GM12874 (cell line): Measurements from ENCODE around the gene PTGER1.

ENCODE experiments used
- TF ChIP-seq, protein P1 (sequence below): IDR thresholded peaks from 2 replicates; pipeline ENCODE4 v1.5.1; 2011; ENCODE audit warnings: low read depth, mild to moderate bottlenecking, control low read depth, low read length, moderate library complexity; ENCODE audit not compliant: insufficient read depth

PTGER1 gene

GRCh38 chr19:14516746-14517438, 41.7 kb upstream of the PTGER1 start:
- TF ChIP-seq, protein P1, sequence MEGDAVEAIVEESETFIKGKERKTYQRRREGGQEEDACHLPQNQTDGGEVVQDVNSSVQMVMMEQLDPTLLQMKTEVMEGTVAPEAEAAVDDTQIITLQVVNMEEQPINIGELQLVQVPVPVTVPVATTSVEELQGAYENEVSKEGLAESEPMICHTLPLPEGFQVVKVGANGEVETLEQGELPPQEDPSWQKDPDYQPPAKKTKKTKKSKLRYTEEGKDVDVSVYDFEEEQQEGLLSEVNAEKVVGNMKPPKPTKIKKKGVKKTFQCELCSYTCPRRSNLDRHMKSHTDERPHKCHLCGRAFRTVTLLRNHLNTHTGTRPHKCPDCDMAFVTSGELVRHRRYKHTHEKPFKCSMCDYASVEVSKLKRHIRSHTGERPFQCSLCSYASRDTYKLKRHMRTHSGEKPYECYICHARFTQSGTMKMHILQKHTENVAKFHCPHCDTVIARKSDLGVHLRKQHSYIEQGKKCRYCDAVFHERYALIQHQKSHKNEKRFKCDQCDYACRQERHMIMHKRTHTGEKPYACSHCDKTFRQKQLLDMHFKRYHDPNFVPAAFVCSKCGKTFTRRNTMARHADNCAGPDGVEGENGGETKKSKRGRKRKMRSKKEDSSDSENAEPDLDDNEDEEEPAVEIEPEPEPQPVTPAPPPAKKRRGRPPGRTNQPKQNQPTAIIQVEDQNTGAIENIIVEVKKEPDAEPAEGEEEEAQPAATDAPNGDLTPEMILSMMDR, result no peak

- TF ChIP-seq, protein P1, result no peak
Measured at GRCh38 chr19:14516048-14516534, 40.9 kb upstream of the PTGER1 start.

DNA sequence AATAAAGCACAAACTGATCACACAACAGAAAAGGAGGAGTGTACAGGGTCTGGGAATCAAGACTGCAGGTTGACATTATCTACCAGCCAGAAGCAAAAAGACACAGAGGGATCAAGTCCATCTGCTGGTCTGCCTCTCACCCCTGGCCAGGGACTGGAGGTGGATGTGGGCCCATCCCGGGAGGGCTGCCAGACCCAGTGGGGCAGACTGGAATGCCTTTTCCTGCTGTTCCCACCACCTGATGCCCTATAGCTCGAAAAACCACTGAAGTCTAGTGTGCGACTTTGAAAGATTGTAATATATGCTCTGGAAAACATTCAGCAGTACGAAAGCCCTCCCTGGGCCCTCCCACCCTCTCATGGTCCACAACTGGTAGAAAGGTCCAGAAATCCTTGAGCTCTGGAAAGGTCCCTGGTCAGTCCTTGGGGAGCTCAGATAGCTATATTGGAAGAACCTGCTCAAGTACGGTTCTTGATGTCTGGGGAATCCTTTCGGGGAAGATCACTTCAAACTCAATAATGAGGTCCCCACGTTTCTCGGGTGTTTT, 40.4 kb upstream of the PTGER1 start:
- TF ChIP-seq, protein P1, result no peak

DNA sequence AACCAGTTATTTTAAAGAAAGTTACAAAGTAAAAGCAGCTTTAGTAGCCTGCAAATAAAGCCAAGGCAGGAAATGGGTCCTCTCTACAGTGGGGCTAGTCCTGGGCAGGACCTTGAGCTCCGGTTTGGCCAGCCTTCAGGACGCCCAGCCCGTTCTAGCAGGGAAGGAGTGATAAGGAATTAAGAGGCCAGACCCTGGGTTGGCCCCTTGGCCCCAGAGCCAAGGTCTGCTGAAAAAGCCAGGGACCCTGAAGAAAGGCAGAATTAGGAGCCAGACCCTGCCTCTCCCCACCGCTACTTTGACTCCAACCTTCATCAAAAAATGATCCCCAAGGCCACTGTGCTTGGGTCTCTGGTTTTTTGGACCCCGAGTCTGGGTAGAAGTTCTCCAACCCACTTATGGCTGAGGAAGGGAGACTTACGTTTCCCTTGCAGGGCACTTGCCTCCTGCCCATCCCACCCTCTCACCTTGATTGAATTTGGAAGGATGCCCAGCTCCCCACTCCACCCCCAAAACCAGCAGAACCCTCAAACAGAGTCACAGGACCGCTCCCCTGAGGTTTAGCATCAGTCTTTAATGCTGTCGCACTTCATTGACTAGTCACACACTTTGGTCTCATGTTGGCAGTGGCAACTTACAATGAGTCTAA, 39.2 kb upstream of the PTGER1 start:
- TF ChIP-seq, protein P1, result no peak

- TF ChIP-seq, protein P1, result no peak
Measured at GRCh38 chr19:14512406-14512961, 37.3 kb upstream of the PTGER1 start.

DNA sequence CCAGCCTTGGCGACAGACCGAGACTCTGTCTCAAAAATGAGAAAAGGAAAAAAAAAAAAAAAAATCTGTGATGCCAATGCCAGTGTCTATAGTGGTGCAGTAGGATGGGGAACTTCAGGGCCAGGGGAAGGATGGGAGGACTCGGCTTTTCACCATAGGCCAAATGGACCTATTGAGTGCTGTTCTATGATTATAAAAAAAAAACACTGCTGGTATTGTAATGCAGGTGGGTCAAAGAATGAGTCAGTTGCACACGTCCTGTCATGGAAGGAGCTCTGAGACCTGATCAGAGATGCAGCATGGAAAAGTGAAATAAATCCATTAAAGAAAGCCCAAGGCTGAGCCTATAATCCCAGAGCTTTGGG, 36.1 kb upstream of the PTGER1 start:
- TF ChIP-seq, protein P1, result no peak
